NCI-H128 (cell line): ENCODE measurements around the gene LRRC7.
A peak's percentile ranks its signal among the peaks of the same experiment; 100 is the strongest.

Experiments
- DNase-seq: peaks from one replicate; lab custom pipeline; 2025; ENCODE audit not compliant: unreplicated experiment; lab: John Stamatoyannopoulos, UW

The LRRC7 gene

DNA sequence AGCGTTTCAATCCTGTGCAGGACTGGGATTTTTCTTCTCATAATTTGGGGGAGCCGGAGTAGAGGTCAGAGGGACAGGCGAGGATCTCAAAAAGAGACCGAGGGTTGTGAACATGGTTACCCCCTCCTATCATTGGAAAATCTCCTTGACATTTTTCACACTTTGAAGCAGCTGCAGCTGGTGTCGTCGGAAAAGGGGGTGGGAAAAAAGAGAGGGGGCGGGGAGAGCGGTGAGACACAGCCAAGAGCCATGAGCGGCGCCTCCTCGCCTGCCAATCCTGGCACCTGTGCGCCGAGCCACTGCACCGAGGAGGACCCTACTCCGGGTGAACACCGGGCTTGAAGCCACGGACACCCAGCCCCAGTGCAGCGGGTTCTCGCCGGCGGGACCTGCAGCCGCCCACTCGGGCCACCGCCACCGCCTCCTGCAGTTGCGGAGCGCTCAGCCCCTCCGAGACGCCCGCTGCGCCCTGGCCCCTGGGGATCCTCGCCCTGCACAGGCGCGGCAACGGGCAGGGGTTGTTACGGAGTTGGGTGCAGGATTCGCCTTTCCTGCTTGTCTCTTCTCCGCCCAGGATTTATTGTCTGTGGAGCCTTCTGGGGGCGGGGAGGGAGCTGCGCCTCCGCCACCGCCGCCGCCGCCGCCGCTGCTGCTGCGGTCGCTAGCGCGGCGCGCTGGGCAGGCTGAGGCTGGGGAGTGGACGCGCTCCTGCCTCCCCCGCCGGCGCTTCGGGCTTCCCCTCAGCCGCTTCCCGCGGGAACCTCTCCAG lies at the start of gene LRRC7:
Gene LRRC7, plus strand, starts transcription at position 271 of the 769 bp plus-strand sequence. CDS start 718 bp downstream, outside the sequence.
- peak; percentile 46 for DNase-seq

DNA sequence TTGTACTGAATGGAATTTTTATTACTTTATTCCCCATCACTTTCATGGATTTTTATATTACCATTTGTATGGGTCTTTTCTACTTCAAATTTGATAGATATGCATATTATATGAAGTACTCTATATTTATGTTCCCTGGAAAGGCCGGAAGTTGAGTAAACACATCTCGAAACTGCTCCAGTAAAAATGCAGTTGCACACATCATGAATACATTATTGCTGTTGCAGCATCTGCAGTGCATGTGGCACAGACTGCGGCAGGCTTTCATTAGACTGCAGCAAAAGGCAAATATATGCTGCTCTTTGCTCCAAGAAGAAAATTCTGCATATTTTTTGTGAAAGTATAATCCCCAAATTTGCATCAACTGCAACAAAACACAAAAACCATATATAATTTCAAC lies 48.7 kb upstream of the LRRC7 start:
- no peak for DNase-seq

DNA sequence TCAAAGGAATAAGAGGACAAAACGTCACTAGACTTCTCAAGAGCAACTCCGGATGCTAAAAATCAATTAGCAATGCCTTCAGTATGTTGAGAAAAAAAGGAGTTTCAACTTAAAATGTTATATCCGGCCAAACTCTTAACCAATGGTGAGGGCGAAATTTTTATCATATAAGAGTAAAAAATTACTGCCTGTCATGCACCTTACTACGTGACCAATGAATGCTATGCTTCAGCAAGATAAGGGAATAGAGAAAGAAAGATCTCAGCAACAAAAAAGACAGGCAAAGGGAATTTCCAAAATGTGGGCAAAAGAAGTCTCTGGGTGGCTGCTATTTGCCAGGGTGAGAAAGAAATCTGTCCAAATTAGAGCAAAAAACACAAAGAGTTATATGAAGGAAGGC lies 47.4 kb upstream of the LRRC7 start:
- DNase-seq = no peak

GRCh38 chr1:69523032-69523431 lies 44.7 kb upstream of the LRRC7 start:
- DNase-seq = no peak

- no peak for DNase-seq
Observed at GRCh38 chr1:69523461-69523860, 44.3 kb upstream of the LRRC7 start.

GRCh38 chr1:69524015-69524414 lies 43.7 kb upstream of the LRRC7 start:
- DNase-seq = no peak

DNA sequence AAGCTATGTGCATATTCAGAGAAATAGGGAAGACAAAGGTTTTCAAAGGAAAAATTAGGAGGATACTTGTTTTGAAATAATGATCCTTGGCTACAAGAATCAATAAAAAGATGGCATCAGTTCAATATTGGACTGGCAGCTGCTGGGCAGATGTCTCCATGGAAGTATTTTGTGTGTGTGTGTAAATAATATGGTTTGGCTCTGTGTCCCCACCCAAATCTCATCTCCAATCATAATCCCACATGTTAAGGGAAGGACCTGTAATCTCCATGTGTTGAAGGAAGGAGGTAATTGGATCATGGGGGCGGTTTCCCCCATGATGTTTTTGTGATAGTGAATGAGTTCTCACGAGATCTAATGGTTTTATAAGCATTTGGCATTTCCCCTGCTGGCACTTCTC lies 40.4 kb upstream of the LRRC7 start:
- no peak for DNase-seq

DNA sequence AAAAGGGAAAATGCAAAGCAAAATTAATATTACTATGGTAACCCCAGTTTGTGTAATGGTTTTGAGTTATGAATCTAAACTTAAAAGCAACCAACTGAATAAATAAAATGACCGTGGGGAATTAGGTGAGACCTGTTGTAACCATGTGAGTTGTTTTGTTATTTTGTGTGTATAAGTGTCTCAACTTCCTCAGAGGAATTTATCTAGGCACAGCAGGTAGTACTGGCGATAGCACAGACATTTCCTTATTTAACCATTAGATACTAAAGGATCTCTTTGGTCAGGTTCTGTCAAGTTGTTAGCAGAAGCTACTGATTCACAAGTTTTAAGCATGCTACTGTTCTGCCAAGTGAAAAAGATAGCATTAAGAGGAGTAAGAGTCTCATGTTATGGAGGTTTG lies 39.3 kb upstream of the LRRC7 start:
- DNase-seq = no peak

- DNase-seq = no peak
Observed at GRCh38 chr1:69533343-69533742, 34.4 kb upstream of the LRRC7 start.

DNA sequence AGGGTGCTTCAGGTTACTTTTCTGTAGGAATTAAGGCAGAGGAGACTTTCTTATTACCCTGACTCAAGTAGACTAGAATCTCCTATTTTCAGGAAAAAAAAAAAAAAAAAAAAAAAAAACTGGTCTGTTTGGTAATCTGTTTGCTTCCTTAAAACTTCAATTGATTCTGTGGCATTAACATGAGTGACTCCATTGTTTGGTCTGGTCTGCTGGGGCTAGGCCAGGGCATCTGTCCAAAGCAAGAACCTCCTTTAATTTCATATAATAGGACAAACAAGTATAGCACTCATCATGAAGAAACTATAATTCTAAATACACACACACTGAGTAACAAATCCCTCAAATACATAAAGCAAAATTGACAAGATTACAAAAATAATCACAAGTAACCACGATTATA lies 32.9 kb upstream of the LRRC7 start:
- no peak for DNase-seq

DNA sequence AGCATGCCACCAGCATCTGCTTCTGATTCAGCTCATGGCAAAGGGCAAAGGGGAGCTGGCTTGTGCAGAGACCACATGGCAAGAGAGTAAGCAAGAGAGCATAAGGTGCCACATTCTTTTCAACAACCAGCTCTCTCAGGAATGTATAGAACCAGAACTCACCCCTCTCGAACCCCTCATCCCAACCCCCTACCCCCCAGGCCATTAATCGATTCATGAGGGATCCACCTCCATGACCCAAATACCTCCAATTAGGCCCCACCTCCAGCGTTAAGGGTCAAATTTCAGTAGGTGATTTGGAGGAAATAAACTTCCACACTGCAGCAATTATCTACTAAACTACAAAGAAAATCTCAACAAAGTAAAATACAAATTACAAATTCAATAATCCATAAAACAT lies 32.2 kb upstream of the LRRC7 start:
- DNase-seq = no peak

DNA sequence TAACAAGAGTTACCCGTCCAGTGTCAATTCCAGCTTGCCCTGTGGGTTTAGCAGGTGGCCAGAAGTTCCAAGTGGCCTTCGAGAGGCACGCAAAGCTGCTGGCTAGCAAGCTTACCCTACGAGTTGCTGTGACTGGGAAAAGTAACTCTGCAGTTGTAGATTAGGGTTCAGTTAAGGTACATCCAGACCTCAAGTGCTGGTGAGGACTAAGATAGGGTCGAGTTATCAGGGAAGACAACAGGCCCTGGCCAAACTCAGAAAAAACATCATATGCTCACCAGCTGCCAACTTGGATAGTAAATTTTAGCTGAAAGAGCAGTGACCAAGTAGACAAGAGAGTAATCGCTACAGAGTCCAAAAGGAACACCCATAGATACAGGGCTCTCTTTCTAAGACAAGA lies 27.7 kb upstream of the LRRC7 start:
- DNase-seq = no peak

DNA sequence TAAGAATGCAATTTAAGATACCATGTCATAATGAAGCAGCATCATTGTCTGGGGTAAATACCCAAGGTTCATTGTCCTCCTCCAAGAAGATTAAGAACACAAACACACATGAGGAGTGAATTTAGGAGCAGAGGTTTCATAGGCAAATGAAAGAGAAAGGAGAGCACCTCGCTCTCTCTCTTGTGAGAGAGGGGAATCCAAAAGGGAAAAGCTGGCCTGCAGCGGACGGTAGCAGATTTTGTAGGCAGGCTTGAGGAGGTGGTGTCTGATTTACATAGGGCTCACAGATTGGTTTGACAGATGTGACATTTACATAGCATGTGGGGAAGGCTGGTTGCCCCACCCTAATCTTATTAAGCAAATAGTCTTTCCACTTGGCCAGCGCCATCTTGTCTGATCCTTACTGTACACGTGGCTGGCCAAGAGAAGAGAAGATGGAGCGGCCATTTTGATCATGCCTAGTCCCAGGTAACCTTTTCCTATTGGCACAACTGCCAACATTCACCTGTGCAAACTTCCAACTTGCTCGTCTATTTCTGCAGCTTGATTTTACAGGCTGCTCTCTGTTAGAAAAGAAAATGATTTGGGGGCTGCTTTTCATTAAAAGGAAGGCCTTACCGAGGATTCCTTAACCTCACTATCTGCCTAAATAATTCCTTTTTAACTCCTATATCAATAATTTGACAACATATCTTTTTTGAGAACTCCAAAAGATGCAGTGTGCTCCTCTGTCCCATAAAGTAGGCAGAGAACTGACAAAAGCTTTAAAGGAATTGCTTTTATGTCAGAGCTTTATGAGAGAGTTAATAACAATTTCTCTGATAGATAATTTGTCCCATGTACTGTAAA lies 16.0 kb upstream of the LRRC7 start:
- no peak for DNase-seq

DNA sequence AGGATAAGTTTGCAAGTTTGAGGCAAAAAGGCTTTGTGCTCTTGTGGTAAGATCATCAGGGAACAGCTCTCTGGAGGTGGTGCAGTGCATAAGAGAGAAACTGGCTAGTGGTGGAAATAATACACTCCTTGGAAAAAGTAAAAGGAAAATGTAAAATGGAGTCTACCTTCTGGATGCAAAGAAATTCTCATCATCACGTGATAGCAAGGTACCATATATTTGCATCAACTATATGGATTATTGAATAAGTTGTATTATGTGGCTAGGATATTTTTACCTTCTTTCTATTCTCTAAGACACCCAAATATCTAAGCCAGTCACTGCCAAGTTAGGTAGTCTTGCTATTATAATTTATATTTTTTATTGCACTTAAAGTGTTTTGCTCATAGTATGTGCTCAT lies 14.0 kb upstream of the LRRC7 start:
- DNase-seq = no peak

DNA sequence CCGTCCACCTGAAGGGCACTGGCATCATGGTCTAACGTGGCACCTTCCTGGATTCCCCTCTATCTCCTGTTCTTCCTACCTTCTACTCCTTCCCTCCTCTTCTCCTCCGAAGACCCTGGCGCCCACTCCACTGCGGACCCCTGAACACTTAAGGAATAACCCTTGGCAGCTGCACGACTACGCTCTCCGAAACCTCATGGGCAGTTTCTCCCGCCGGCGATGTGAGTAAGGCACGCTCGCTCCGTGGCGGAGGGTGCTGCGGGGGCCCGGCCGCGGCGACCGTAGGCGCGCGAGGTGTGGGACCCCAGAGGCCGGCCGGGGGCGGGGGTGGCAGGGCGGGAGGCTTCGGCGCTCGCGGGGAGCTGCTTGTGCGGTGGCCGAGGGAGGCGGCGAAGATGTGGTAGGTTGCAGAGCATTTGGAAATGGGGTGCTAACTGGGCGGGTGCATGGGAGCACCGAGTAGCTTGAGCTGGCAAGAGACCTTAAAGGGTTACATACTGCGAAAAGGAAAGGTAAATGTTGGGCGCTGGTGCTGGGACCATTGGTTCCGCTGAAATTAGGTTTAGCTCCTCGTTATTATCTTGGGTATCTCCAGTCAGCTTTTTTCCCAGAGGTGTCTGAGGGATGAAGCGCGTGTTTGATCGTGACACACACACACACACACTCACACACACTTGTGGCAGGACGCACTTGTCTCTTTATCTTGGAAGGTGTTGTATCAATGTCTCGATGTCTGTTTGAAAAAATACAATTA lies 876 bp downstream of the LRRC7 start:
- DNase-seq = no peak

DNA sequence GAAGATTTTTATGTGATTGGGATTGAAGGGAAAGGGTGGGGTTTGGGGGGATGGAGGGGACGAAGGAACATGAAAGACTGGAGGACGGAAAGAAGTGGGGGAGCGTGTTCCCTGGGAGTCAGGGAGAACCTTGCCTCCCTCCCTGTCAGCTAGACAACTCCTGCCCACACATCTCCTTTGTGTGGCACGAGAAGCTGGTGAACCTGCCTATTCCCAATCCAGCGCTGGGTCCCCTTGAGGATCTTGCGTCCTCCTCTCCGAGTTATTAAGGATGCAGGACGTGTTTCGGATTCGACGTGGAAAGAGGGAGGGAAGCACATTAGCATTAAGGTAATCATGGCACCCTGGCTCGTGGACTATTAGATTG lies 1.4 kb downstream of the LRRC7 start:
- no peak for DNase-seq

DNA sequence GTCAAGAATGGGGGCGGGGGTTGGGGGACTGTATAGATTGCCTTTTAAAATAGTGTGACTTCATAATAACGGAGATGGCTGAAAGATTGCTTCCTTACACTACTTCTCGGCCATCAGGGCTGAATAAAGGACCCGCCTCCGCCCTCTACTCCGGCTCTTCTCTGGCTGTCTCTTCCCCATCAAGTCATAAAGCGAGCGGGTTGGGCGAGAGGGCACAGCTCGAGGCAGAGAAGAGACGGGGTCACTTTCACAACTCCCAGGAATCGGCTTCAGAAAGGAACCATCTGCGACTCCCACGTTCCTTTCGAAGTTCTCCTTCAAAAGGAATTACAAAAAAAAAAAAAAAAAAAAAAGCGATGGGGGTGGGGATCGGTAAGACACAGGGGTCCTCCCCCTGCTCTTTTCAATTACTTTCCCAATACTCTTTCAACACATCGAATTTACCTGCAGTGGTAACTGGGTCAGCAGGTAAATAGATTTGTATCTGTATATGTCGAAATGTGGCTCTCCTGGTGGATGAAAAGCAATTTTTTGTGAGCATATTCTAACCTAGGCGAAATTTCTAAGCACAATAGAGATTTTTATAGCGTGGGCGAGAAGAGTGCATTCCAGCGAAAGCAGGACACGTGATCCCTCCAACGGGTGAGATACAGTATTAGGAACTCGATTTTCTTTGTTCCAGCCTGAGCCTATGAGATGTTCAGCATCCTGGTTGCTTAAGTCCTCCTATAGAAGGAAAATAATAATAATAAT lies 2.0 kb downstream of the LRRC7 start:
- DNase-seq = no peak

DNA sequence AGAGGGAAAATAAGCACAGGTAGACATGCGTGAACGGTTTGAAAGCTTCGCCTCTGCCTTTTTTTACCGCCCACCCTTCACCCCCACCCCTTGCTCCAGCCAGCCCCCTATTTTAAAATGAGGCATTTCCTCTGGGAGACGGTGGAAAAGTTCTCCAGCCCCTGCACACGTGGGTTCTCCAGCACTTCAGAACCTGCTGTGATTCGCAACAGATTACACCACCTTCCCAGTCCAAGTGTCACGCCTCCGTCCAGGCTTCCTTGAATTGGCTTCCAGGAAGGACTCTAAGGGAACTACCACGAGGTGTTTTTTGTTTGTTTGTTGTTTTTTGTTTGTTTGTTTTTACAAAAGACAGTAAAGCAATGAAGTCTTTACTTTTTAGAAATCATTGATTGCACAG lies 2.6 kb downstream of the LRRC7 start:
- no peak for DNase-seq

- DNase-seq = no peak
Observed at GRCh38 chr1:69572921-69573320, 5.2 kb downstream of the LRRC7 start.

DNA sequence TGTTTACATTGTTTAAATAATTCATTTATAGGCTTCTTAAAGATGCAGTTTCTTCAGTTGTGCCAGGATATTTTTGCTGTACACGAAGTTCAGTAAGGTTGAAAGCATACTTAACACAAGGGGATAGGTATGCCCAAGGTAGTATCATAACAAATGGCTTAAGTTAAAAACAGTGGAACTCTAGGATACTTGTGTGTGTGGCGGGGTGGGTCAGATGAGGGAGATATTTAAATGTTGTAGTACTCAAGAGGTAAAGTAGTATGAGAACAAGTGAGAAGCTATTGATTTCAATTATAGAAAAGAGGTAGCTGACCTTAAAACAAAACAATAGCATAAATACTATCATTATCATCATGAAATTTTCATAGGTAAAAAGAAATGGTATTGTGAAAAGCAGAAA lies 6.2 kb downstream of the LRRC7 start:
- no peak for DNase-seq

DNA sequence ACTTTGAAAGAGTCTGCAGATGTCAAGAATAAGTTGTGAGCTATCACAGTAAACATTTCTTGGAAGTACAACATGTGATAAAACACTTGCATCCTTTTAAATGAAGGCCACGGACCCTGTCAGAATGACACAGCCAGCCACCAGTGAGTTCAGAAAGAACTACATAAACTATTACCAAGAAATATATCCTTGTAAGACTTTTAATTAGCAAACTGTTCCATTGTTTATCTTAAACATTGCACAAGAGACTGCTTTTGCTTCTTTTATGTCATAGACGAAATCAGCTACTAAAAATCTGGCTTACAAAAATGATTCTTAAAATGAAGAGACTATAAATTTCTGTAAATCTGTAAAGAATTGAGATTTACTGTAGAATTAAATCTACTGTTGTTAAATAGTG lies 17.9 kb downstream of the LRRC7 start:
- no peak for DNase-seq
